CD4-positive, alpha-beta T cell treated with Interleukin-4 for 1 hour (primary cell): ENCODE results near the gene NDFIP2.

ENCODE experiments used
- DNase-seq, 2 donors: peaks; one replicate each; pipeline ENCODE4 v3.0.0-alpha.2; 2020 to 2022

Gene NDFIP2, protein sequence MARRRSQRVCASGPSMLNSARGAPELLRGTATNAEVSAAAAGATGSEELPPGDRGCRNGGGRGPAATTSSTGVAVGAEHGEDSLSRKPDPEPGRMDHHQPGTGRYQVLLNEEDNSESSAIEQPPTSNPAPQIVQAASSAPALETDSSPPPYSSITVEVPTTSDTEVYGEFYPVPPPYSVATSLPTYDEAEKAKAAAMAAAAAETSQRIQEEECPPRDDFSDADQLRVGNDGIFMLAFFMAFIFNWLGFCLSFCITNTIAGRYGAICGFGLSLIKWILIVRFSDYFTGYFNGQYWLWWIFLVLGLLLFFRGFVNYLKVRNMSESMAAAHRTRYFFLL

DNA sequence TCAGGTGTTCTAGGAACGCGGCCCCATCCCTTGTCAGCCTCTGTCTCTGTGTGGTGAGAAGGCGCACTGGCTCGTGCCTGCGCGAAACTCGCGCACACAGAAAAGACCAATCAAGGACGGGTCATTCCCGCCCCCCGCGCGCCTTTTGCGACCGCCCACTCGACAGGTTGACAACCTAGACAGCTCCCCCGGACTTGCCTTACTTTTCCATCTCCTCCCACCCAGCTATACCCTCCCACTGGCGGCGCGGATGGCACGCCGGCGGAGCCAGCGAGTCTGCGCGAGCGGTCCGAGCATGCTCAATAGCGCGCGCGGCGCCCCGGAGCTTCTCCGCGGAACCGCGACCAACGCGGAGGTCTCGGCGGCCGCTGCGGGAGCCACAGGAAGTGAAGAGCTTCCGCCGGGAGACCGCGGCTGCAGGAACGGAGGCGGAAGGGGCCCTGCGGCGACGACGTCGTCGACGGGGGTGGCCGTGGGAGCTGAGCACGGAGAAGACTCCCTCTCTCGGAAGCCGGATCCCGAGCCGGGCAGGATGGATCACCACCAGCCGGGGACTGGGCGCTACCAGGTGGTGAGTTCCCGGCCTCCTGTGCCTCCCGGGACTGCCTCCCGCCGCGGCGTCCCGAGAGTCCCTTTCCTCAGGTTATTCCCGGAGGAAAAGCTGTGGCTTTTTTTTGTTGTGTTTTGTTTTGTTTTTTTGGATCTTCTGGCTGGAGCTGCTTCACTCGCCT is at the start of gene NDFIP2:
TSS of gene NDFIP2 (plus strand) at position 202 of the 731 bp plus-strand sequence. CDS start at position 251, 49 bp downstream.
- DNase-seq: peak; percentile 87 to 89

DNA sequence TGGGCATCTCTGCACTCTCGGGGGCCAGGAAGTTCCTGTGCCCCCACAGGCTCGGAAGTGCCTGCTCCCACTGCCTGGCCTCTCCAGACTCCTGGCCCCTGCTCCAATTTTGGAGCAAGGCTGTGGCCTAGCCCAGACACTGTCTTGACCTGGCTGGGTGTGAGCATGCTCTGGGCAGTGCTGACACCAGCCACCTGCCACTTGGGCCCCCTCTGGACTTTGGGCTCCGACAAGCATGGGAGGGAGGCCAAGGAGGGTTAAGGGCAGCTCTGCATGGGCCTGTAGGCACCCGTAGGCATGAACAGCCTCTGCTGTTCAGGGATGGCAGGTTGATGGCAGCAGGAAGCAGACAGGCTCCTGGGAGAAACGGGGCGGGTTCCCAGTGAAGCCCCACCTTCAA is 48.9 kb upstream of the NDFIP2 start:
- no peak for DNase-seq

DNA sequence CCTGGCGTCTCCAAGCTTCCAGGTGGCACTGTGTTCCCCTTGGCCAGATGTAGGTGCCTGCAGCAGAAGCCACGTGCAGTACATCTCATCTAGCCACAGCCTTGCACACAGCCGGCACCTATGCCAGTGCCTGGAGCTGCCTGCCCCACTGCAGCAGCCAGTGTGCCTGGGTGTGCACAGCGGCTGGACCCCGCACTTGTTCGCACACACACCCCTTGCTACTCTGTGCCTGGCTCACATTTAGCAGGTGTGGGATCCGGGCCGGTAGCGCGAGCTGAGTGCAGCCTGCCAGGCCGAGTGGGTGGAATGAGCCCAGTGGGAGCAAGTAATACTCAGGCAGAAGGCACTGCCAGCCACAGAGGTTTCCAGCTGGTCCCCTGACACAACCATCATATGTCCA is 48.0 kb upstream of the NDFIP2 start:
- no peak for DNase-seq

DNA sequence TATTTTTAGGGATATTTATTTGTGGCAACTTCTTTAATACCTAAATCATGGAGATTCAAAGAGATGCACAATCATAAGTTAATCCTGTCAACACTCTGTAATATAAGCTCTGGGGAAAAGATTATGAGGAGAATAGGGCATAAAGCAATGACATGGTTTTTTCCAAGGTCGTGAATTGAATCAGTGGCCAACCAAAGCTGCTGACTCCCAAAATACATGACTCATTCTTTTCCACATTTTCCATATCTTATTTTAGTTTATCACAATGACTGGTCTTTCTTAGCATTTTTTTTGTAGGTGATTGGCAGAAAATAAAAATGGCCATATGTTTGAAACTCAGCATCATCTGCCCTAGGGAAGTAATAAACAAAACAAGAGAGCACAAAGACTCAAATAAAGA is 46.4 kb upstream of the NDFIP2 start:
- DNase-seq: no peak

DNA sequence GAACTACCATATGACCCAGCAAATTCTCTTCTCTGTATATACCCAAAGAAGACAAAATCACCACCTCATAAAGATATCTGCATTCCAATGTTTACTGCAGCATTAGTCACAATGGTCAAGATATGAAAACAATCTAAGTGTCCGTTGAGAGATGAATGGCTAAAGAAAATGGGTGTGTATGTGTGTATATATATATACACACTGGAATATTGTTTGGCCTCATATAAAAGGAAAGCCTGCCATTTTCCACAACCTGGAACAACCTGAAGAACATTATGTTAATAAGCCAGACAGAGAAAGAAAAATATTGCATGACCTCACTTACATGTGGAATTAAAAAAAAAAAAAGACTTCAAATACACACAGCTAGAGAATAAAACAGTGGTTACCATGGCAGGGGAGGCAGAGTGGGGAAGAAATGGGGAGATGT is 45.4 kb upstream of the NDFIP2 start:
- DNase-seq: no peak

DNA sequence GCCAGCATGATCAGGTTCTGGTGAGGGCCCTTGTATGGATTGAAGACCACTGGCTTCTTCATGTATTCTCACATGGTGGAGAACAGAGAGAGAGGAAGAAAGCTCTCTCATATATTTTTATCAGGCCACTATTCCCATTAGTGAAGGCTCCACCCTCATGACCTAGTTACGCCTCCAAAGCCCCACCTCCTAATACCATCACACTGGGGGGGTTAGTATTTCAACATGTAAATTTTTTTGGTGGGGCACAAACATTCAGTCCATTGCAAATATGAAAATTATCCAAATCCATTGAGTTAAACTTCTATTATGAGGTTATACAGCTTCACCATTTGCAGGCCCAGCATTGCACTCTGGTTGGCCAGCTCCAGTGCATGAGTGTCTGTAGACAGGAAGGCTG is 41.7 kb upstream of the NDFIP2 start:
- no peak for DNase-seq

DNA sequence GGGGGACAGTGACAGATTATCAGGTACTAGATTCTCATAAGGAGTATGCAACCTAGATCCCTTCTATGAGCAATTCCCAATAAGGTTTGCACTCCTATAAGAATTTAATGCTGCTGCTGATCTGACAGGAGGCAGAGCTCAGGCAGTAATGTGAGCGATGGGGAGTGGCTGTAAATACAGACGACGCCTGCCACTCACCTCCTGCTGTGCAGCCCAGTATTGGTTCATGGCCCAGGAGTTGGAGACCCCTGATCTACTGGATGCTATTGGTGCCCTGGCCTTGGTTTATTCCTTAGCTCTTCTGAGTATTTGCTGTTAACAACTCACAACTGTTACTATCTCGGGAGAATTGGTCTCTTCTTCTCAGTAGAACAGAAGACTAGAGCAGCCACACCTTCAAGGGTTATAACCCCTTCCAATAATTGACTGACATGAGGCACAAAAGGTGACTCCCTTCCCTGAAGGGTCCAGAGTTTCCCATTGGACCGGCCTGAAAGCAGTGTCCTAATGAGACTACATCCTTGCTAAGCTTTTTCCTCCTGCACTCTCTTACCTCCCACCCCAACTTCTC is 39.9 kb upstream of the NDFIP2 start:
- DNase-seq: no peak

DNA sequence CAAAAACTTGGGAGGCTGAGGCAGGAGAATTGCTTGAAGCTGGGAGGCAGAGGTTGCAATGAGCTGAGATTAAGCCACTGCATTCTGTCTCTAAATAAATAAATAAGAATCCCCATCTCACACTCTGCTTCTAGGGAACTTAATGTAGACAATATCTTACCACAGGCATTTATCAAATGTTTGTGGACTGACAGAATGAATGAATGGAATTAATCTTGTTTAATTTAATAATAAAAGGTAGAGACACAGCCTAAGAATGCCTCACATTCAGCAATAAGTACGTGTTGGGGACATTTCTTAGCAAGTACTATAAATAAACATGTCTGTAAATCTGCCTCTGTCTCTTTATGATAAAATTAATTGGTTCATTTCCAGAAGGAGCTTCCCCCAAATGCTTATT is 38.7 kb upstream of the NDFIP2 start:
- DNase-seq: no peak

DNA sequence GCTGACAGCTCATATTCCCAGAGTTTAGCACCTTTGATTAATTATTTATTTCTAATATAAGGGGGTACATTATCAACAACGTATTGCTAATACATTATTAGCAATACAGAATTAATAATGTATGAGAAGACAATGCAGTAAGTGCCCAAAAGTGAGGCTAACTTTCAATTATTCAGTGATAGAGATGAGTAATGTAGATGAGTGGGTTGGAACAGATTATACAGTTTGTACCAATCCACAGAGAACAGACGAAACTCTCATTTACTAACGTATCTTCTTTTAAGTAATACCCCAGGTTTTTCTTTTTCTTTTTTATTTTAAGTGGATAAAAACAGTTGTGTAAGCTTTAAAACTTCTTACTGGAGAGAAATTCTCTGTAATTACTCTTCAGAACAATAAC is 38.2 kb upstream of the NDFIP2 start:
- DNase-seq: no peak

DNA sequence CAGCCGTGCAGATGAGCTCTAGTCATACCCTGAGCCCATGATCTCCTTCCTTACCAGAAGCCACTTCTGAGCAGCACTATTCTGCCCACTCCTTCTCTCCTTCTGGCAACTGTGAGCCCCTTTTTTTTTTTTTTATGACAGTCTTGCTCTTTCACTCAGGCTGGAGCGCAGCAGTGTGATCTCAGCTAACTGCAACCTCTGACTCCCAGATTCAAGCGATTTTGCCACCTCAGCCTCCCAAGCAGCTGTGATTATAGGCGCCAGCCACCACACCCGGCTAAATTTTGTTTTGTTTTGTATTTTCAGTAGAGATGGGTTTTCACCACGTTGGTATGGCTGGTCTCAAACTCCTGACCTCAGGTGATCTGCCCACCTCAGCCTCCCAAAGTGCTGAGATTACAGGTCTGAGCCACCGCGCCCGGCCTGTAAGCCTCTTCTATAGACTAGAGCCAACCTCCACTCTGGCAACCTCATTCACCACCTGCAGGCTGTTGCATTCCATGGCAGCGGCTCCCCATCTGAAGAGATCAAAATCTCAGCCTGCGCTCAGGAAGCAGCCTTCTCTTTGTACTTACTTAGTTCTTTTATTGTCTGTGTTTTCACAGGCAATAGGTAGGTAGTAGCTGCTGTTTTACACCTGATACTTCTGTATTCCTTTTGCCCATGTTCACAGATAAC is 34.8 kb upstream of the NDFIP2 start:
- no peak for DNase-seq

DNA sequence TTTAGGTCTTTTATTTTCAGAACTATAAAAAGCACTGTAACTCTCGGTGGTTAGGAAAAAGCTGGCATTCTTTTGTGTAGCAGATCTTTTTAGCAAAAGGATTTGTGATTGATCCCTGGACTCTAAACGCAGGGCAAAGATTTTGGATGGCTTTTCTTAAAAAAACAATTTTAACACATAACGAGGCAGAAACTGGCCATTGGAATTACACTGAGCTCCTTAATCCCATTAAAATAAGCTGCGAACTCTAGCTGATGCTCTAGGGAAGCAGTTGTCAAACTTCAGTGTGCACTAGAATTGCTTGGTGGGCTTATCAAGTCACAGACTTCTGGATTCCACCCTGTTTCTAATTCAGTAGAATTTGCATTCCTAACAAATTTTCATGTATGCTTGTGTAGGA is 33.8 kb upstream of the NDFIP2 start:
- no peak for DNase-seq

DNA sequence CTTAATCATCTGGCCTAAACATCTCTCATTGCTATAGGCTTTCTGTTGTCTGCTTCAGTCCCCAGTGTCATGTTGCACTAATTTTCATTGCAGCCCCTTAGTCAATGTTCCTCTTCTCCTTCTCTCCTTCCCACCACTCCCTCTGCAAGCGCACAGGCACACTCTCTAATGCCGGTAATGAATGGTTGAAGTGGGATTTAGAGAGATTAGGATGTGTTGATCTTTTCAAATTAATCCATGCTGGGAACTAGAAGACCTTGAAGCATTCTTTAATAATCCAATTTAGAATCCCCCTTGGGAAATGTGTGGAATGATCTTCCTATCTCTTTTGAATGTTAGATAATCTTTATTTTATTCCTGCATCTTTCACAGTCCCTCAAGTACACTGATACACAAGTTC is 33.2 kb upstream of the NDFIP2 start:
- no peak for DNase-seq

DNA sequence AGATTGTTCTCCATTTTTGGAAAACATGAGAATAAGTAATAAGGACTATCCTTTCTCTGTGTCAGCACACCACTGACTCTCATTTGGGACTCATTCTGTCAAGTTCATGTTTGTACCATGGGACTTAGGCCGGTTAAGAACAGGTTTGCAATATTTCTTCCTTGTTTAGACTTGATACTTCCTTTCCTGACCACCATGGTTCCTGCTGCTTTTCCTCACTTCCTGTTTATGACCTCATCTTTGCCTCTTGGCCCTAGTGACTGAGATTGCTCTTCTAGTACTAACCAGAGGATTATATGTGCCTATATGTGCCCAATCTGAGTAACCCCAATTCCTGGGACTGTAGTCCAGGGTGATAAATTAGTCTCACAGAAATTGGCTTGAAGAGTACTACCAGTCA is 32.5 kb upstream of the NDFIP2 start:
- DNase-seq: peak in 1 of 2 donors; percentile 22

DNA sequence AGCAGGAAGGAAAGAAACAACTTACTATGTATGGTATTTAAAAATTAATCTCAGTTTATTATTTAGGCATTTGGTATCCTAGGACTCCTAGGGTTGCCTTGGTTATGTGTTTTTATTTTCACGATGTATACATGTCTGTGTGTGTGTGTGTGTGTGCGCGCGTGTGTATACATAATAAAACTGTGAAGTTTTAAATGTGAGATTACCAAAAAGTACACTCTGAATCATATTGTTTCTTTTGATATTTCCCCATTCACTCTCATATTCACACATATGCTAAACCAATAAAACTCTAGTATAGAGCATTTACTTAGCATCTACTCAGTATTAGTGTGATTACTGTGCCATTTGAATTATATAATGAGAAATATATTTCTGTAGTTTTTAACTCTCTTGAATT is 30.8 kb upstream of the NDFIP2 start:
- peak in 1 of 2 donors; percentile 17 for DNase-seq

DNA sequence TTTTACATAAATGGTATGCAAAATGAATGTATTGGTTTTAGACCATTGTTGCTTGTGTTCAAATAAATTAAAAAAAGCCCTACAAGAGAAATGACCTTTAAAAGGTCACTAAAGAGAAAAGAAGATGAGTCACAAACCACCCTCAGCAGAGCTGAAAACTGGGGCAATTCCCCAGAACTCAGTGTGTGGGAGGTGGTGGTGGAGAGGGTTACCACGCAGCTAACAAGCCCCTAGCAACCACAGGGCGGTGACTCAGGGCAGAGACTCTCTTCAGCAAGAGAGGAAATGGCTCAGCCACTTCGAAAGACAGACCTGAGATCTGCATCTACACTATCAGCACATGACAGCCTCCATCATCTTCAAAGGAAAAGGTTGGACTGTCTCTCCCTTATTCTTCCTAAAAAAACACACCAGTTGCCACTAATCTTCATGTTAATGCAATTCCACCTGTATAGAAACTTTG is 29.4 kb upstream of the NDFIP2 start:
- peak; percentile 87 to 88 for DNase-seq

DNA sequence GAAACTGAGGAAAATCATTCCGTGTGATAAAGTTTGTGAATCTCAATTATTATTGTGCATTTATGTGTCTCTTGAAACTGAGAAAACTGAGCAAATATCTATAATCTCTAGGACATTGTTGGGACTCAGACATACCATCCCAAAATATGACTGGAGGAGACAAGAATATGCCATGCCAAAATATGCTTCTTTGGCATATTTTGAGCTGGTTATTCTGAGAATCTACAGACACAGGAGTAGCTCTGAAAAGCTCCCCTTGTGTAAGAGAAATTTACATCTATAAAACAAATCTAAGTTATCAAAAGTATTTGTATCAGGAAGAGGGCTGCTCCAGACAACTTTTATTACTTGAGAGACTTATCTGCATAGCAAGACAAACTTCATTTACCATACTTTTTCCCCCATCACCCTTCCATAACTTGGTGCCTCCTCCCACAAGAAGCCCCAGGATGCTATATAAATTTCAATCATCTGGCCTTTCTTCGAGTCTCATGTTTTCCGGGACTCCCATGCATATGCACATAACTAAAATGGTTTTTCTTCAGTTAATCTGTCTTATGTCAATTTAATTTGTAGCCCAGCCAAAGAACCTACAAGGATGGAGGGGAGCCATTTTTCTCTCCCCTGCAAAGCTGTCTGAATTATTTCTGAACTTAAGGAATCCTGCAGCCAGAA is 28.6 kb upstream of the NDFIP2 start:
- no peak for DNase-seq

DNA sequence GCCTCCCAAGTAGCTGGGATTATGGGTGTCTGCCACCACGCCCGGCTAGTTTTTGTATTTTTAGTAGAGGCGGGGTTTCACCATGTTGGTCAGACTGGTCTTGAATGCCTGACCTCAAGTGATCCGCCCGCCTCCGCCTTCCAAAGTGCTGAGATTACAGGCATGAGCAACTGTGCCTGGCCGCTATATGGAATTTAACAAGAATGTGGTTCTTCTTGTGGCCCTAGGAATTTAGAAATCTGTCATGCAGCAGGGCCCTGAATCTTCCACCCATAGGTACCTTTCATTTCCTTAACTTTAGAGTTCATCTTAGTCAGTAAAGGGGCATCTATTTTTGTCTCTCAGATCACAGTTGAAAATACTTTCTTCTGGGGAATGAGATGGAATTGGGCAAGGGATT is 25.6 kb upstream of the NDFIP2 start:
- DNase-seq: no peak

DNA sequence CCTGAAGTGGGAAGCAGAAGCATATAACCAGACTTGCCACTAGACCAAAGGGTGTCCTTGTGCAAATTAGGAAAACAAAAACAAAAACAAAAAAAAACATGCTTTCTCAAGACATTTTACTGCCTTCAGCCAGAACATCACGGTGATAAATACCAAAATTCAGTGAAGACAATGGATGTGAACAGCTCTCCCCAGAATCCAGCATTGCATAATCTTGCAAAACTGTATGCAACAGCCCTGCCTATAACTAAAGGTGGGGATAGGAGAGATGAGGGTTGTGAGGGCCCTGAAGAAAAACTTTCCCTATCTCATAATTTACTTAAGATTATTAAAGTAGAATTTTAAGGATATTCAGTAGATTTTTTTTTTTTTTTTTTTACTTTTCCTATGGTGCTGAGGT is 24.9 kb upstream of the NDFIP2 start:
- DNase-seq: no peak

DNA sequence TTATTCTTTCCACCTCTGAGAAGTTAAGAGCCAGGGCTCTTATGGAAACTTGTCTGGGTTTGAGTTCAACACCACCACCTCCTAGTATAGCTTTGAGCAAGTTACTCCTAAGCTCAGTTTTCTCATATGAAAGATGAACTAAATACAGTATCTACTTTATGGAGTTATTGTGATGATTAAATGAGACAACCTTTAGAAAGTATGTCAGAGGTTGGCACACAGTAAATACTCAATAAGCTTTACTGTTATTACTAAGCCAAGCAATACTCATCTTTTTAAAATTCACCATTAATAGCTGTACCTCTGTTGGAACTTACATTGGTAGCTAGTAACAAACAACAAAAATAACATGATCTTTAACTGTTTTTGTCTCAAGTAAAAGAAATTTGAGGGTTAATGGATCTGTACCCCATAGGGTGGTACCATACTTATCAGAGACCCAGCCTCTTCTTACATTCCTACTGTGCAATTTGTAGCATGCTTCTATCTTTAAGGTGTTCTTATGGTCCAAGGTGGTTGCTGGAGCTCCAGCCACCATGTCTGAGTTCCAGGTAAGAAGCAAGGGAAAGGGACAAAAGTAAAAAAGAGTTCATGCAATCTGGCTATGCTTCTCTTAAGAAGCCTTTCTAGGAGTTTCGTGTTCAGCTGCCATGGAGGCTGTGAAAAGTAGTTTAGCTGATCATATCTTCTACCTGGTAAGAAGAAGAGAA is 24.1 kb upstream of the NDFIP2 start:
- no peak for DNase-seq

DNA sequence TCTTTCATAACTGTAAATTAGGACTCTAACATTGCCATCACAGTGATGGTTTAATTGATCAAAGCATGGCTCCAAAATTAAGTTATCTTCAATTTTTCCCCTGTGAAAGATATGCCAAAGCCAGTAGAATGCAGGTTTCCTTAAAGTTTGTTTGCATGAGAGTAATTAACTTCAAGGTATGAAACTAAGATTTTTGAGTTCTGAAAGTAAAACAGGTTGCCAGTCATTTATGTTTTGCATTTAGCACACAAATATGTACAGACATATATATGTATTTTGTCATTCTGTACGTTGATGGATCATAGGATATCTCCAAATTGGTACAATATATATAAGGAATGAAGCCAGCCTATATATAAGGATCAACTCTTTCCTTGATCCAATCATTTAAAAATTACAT is 23.6 kb upstream of the NDFIP2 start:
- DNase-seq: no peak

DNA sequence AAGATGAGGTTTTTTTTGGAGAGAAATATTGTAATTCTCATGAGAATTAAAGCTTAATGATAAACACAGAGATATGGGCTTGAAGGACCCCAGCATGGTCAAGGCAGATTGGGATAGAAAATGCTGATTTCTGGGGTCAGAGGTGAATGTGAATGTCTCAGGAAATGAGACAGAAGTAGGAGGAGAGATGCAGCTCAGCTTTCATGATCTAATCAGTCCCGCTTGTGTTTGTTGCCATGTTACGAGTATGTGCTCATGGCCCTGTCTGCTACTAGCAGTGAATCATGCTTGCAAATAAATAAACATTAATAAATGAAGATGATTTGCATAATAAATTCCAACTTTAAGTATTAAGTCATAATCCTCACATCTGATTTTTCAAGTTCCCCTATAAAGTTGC is 23.0 kb upstream of the NDFIP2 start:
- DNase-seq: peak in 1 of 2 donors; percentile 33

DNA sequence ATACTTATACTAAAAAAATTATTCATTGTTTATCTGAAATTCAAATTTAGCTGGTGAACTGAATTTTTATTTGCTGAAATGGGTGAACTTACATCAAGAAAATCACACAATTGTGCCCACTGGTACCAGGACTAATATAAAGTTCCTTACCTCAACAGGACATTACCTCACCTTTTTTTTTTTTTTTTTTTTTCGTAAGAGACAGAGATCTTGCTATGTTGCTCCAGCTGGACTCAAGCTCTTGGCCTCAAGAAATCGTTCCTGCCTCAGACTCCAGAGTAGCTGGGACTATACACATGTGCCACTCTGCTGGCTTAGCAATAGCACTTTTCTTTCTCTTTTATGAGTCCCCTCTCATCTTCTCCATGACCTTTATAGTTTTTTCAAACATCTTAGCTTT is 22.5 kb upstream of the NDFIP2 start:
- DNase-seq: no peak
